IMR-90 (cell line): ENCODE results near the gene MICAL2. TPM values are rescaled to one million over a fixed set of nuclear protein-coding genes. Genes with fewer than 3 reads are reported as not detected.

ENCODE experiments used
- ATAC-seq: fragments of 200-7000 bp; cut with Tn5 transposase; 2 replicates; pipeline ENCODE4 v1.9.1; 2020; ENCODE audit warnings: low read depth, mild to moderate bottlenecking, moderate library complexity
- BruUV-seq: library from RNA; stranded (reverse); fragments of 400-500 nt; replicated peaks from 2 replicates; lab custom pipeline; 2021; lab: Mats Ljungman, UMichigan
- CTCF ChIA-PET: fragments of 300-600 bp; formaldehyde crosslinking; extraction: SDS; loops from one replicate; lab custom pipeline; 2021; ENCODE audit warnings: antibody characterized with exemption; lab: Yijun Ruan, JAX
- POLR2A ChIA-PET: fragments of 300-600 bp; sonication (Branson Sonifier 250); formaldehyde crosslinking; loops from one replicate; lab custom pipeline; 2022; ENCODE audit warnings: antibody characterized with exemption; ENCODE audit not compliant: unreplicated experiment; lab: Charles Lee
- DNase-seq: peaks from one replicate; pipeline ENCODE4 v3.0.0; 2013
- H2AFZ ChIP-seq: replicated peaks from 2 replicates; pipeline ENCODE3; 2013; ENCODE audit warnings: low read length, mild to moderate bottlenecking; ENCODE audit not compliant: poor library complexity
- H2AK5ac ChIP-seq: 2 replicates; pipeline ENCODE4 v1.6.1; 2013; ENCODE audit warnings: low read depth, low read length, inconsistent platforms
- H2AK9ac ChIP-seq: replicated peaks from 2 replicates; pipeline ENCODE3; 2013; ENCODE audit warnings: mild to moderate bottlenecking, low read depth, low read length, moderate library complexity; ENCODE audit not compliant: poor library complexity
- H2BK120ac ChIP-seq: 2 replicates; pipeline ENCODE4 v1.6.1; 2013; ENCODE audit warnings: low read depth, low read length, inconsistent platforms
- H2BK15ac ChIP-seq: 3 replicates; pipeline ENCODE4 v1.6.1; 2013; ENCODE audit warnings: low read depth, low read length, inconsistent platforms
- H2BK20ac ChIP-seq: 2 replicates; pipeline ENCODE4 v1.6.1; 2013; ENCODE audit warnings: low read depth, mild to moderate bottlenecking, inconsistent platforms, low read length, moderate library complexity
- H2BK5ac ChIP-seq: 2 replicates; pipeline ENCODE4 v1.6.1; 2013; ENCODE audit warnings: mild to moderate bottlenecking, low read depth, low read length, inconsistent platforms; ENCODE audit not compliant: poor library complexity, severe bottlenecking
- H3K14ac ChIP-seq: replicated peaks from 2 replicates; pipeline ENCODE4 v1.6.1; 2013; ENCODE audit warnings: low read depth, low read length, inconsistent platforms
- H3K18ac ChIP-seq: 2 replicates; pipeline ENCODE4 v1.6.1; 2013; ENCODE audit warnings: low read depth, low read length, control low read depth
- H3K23ac ChIP-seq: 2 replicates; pipeline ENCODE4 v1.6.1; 2013; ENCODE audit warnings: low read depth, low read length, inconsistent platforms
- H3K27ac ChIP-seq: 2 replicates; pipeline ENCODE4 v1.5.1; 2013; ENCODE audit warnings: mild to moderate bottlenecking, control low read depth, low read length; ENCODE audit not compliant: insufficient read depth
- H3K27me3 ChIP-seq: 2 replicates; pipeline ENCODE4 v1.6.1; 2013; ENCODE audit warnings: low read length; ENCODE audit not compliant: control insufficient read depth, insufficient read depth
- H3K36me3 ChIP-seq: 2 replicates; pipeline ENCODE4 v1.6.1; 2013; ENCODE audit warnings: low read length, mixed read lengths; ENCODE audit not compliant: control insufficient read depth, insufficient read depth
- H3K4ac ChIP-seq: 2 replicates; pipeline ENCODE4 v1.6.1; 2013; ENCODE audit warnings: low read depth, low read length, inconsistent platforms
- H3K4me1 ChIP-seq: 2 replicates; pipeline ENCODE4 v1.6.1; 2013; ENCODE audit warnings: low read length, mixed read lengths; ENCODE audit not compliant: control insufficient read depth, insufficient read depth
- H3K4me2 ChIP-seq: 2 replicates; pipeline ENCODE4 v1.6.1; 2013; ENCODE audit warnings: low read depth, mild to moderate bottlenecking, control low read depth, low read length, moderate library complexity
- H3K4me3 ChIP-seq: 2 replicates; pipeline ENCODE4 v1.5.1; 2013; ENCODE audit warnings: low read depth, mild to moderate bottlenecking, control low read depth, low read length, moderate library complexity; ENCODE audit not compliant: insufficient read depth
- H3K56ac ChIP-seq: 2 replicates; pipeline ENCODE4 v1.6.1; 2013; ENCODE audit warnings: low read length, inconsistent platforms; ENCODE audit not compliant: insufficient read depth; ENCODE audit errors: extremely low read depth
- H3K79me1 ChIP-seq, 2 experiments: 2 replicates each; pipeline ENCODE4 v1.6.1; 2013; ENCODE audit warnings: low read length in 2 of 2, inconsistent platforms in 1 of 2, low read depth in 1 of 2
- H3K9ac ChIP-seq: 2 replicates; pipeline ENCODE4 v1.6.1; 2013; ENCODE audit warnings: low read depth, low read length, control low read depth
- H3K9me1 ChIP-seq: 2 replicates; pipeline ENCODE4 v1.6.1; 2013; ENCODE audit warnings: low read length, inconsistent platforms; ENCODE audit not compliant: insufficient read depth
- H3K9me3 ChIP-seq: 2 replicates; pipeline ENCODE4 v1.6.1; 2013; ENCODE audit warnings: low read length; ENCODE audit not compliant: control insufficient read depth, insufficient read depth
- H4K20me1 ChIP-seq: 2 replicates; pipeline ENCODE4 v1.6.1; 2013; ENCODE audit warnings: low read length, inconsistent platforms; ENCODE audit not compliant: insufficient read depth
- H4K5ac ChIP-seq: 2 replicates; pipeline ENCODE4 v1.6.1; 2013; ENCODE audit warnings: mild to moderate bottlenecking, low read depth, low read length, control low read depth
- H4K8ac ChIP-seq, 2 experiments: 2 replicates each; pipeline ENCODE4 v1.6.1; 2013; ENCODE audit warnings: low read depth in 2 of 2, low read length in 2 of 2, control low read depth in 1 of 2, inconsistent platforms in 1 of 2
- H4K91ac ChIP-seq: 2 replicates; pipeline ENCODE4 v1.6.1; 2013; ENCODE audit warnings: low read depth, low read length, inconsistent platforms; ENCODE audit not compliant: insufficient read depth
- BHLHE40 ChIP-seq: fragments of 150-350 bp; IDR thresholded peaks from 2 replicates; pipeline ENCODE4 v1.6.1; 2016; ENCODE audit warnings: mild to moderate bottlenecking, low read depth, low read length
- CEBPB ChIP-seq: IDR thresholded peaks from 2 replicates; pipeline ENCODE4 v1.6.1; 2012; ENCODE audit warnings: low read depth, low read length, improper control_type of control experiment
- FOS ChIP-seq: fragments of 150-350 bp; IDR thresholded peaks from 2 replicates; pipeline ENCODE4 v1.6.1; 2016; ENCODE audit warnings: low read depth, low read length
- MAZ ChIP-seq: IDR thresholded peaks from 2 replicates; pipeline ENCODE4 v1.6.1; 2012; ENCODE audit warnings: low read depth, mild to moderate bottlenecking, low read length, improper control_type of control experiment, moderate library complexity, borderline replicate concordance
- RAD21 ChIP-seq: IDR thresholded peaks from 2 replicates; pipeline ENCODE4 v1.6.1; 2012; ENCODE audit warnings: low read length, improper control_type of control experiment
- RCOR1 ChIP-seq: IDR thresholded peaks from 2 replicates; pipeline ENCODE4 v1.6.1; 2012; ENCODE audit warnings: mild to moderate bottlenecking, low read length, improper control_type of control experiment; ENCODE audit not compliant: insufficient replicate concordance
- RFX5 ChIP-seq: IDR thresholded peaks from 2 replicates; pipeline ENCODE4 v1.8.0; 2012; ENCODE audit warnings: low read depth, mild to moderate bottlenecking, low read length, moderate library complexity
- SMC3 ChIP-seq: fragments of 150-350 bp; IDR thresholded peaks from 2 replicates; pipeline ENCODE4 v1.6.1; 2016; ENCODE audit warnings: low read depth, mild to moderate bottlenecking, antibody characterized with exemption, low read length, moderate library complexity
- WGBS, 2 experiments: methylation state at CpG; one replicate each; pipeline versions ENCODE4 v1.1.5 to v1.1.7; 2013; ENCODE audit warnings: missing lambda C conversion rate in 2 of 2; ENCODE audit not compliant: insufficient read length in 1 of 2; ENCODE audit errors: extremely low coverage in 2 of 2; 5-methylcytosine and 5-hydroxymethylcytosine counted together
- dilution Hi-C: fragments of 300-500 bp; cut with HindIII; formaldehyde crosslinking; loops from one replicate; pipeline ENCODE4 v1.14.3; 2018; ENCODE audit warnings: low sequenced_read_pairs; ENCODE audit not compliant: unreplicated experiment
- in situ Hi-C: fragments of 300-500 bp; cut with MboI; formaldehyde crosslinking; loops from 3 replicates; pipeline ENCODE4 v1.14.3; 2019; ENCODE audit warnings: low sequenced_read_pairs, inconsistent platforms, mixed read lengths
- intact Hi-C: fragments of 100-400 bp; cut with micrococcal nuclease; formaldehyde crosslinking; loops from 2 replicates; pipeline ENCODE4 v1.10.0; 2022
- polyA plus RNA-seq, 3 experiments: library from polyadenylated mRNA; depleted of rRNA; stranded (reverse); fragments of >200 nt; gene quantifications; 2 replicates each; pipeline ENCODE4 v1.2.3, GENCODE V29; 2012; ENCODE audit warnings: low replicate concordance in 1 of 3
- total RNA-seq: library from RNA; depleted of rRNA; stranded (reverse); fragments of >200 nt; gene quantifications from 2 replicates; pipeline ENCODE4 v1.2.3, GENCODE V29; 2012
- TF ChIP-seq, protein P1 (sequence below): fragments of 150-350 bp; IDR thresholded peaks from 2 replicates; pipeline ENCODE4 v1.6.1; 2016; ENCODE audit warnings: low read depth, mild to moderate bottlenecking, low read length, moderate library complexity, borderline replicate concordance
- TF ChIP-seq, protein P2 (sequence below): conservative IDR thresholded peaks from 2 replicates; pipeline ENCODE4 v1.5.1; 2012; ENCODE audit warnings: mild to moderate bottlenecking, low read depth, low read length, improper control_type of control experiment

The MICAL2 gene
- total and polyA plus RNA-seq, 2 of the 4 experiments (the other 2 are of a cell fraction): 170 to 336 TPM

DNA sequence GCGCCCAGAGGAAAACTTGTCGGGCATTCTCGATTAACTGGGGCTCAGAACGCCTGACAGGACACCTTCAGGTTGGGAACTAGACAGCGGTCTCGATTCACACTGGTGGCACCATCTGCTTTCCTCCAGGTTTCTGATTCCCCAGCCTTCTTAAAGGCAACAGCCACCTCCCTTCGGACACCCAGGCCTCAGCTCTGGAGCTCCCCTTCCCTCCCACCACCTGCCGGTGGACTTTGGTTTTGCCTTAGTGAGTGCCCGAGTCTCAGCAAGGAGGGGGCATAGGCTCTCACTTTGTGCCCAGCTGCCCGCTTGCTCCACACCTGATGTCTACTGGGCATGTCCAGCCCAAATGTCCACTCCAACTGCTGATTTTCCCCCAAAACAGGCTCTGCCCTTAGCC is 156.6 kb downstream of the MICAL2 start:
- Histone ChIP-seq H2BK5ac (no peak overlapping the region), H2AK5ac (no peak overlapping the region), H3K4me3 (no peak overlapping the region), H4K91ac (no peak overlapping the region), H4K8ac (no peak overlapping the region), H3K36me3 (peaks cover 20% of the 10 kb centered on the region), H2BK15ac (no peak overlapping the region), H3K4ac (no peak overlapping the region; the same call in 1 of the 2 replicates), H3K27me3 (no peaks in the 10 kb centered on the region), H3K23ac (no peak overlapping the region), H3K79me1 (peaks cover 4 to 31% of the 10 kb centered on the region in 2 experiments; a peak in 3 of 4 replicates), H3K4me1 (peaks cover 16% of the 10 kb centered on the region), H3K9me3 (no peaks in the 10 kb centered on the region), H3K27ac (no peak overlapping the region), H2BK20ac (no peak overlapping the region), H3K9ac (no peak overlapping the region), H2AFZ (no peak overlapping the region), H3K14ac (no peak overlapping the region), H3K4me2 (no peak overlapping the region), H3K9me1 (peaks cover 34% of the 10 kb centered on the region), H3K56ac (no peak overlapping the region), H2AK9ac (no peak overlapping the region), H3K18ac (no peak overlapping the region), H2BK120ac (no peak overlapping the region), H4K20me1 (no peaks in the 10 kb centered on the region), H4K5ac (no peak overlapping the region)
- no peak for ATAC-seq
- intact Hi-C loops (no loop called here), in situ Hi-C loops (loop anchor here (25.0 kb wide), 1 partner anchor 1480 kb away; no protein-coding TSS in a partner anchor), dilution Hi-C loops (no loop called here)
- 90% methylated on average over 6 of the region's 10 CpGs; no CpG with 5 or more reads in 1 of the 2 experiments for WGBS, 2 experiments
- DNase-seq: no peak
- ChIA-PET POLR2A (no interaction called here), CTCF (no interaction called here)
- no TSS peak for BruUV-seq
- TF ChIP-seq, protein P1, sequence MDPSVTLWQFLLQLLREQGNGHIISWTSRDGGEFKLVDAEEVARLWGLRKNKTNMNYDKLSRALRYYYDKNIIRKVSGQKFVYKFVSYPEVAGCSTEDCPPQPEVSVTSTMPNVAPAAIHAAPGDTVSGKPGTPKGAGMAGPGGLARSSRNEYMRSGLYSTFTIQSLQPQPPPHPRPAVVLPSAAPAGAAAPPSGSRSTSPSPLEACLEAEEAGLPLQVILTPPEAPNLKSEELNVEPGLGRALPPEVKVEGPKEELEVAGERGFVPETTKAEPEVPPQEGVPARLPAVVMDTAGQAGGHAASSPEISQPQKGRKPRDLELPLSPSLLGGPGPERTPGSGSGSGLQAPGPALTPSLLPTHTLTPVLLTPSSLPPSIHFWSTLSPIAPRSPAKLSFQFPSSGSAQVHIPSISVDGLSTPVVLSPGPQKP: no peak
- TF ChIP-seq RFX5: no peak
- TF ChIP-seq MAZ: no peak
- no peak for TF ChIP-seq FOS
- no peak for TF ChIP-seq BHLHE40
- no peak for TF ChIP-seq RAD21
- TF ChIP-seq SMC3: no peak
- TF ChIP-seq, protein P2, sequence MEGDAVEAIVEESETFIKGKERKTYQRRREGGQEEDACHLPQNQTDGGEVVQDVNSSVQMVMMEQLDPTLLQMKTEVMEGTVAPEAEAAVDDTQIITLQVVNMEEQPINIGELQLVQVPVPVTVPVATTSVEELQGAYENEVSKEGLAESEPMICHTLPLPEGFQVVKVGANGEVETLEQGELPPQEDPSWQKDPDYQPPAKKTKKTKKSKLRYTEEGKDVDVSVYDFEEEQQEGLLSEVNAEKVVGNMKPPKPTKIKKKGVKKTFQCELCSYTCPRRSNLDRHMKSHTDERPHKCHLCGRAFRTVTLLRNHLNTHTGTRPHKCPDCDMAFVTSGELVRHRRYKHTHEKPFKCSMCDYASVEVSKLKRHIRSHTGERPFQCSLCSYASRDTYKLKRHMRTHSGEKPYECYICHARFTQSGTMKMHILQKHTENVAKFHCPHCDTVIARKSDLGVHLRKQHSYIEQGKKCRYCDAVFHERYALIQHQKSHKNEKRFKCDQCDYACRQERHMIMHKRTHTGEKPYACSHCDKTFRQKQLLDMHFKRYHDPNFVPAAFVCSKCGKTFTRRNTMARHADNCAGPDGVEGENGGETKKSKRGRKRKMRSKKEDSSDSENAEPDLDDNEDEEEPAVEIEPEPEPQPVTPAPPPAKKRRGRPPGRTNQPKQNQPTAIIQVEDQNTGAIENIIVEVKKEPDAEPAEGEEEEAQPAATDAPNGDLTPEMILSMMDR: no peak
- TF ChIP-seq CEBPB: no peak
- TF ChIP-seq RCOR1: no peak
